GM12864 (cell line): ENCODE results near the gene GMDS.

ENCODE experiments used
- DNase-seq: peaks from one replicate; pipeline ENCODE4 v3.0.0-alpha.2; 2011; ENCODE audit warnings: low read depth
- H3K4me3 ChIP-seq: 2 replicates; pipeline ENCODE4 v1.5.1; 2011; ENCODE audit warnings: mild to moderate bottlenecking, low read depth, low read length, control low read depth
- TF ChIP-seq, protein P1 (sequence below): IDR thresholded peaks from 2 replicates; pipeline ENCODE4 v1.5.1; 2011; ENCODE audit warnings: low read depth, mild to moderate bottlenecking, moderate library complexity, low read length, control low read depth, inconsistent platforms; ENCODE audit errors: missing control alignments

Gene GMDS

DNA sequence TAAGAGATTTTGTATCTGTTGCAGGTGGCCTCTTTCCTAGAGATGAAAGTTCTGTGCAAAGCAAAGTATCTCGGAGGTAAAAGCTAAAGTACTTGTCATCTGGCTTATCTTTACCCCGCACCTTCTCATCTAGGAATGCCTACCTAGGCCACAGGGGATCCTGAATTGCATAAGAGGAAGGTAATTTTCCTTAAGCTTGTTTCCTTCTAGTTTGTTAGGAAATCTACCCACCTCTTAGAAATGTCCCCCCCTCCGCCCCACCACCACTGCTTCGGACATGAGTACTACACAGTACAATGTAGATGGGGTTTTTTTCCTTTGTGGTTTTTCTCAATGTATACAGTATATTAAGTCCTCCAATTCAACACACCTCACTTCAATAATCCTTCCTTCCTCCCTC lies 614.2 kb downstream of the GMDS start:
- no peak overlapping the region for H3K4me3 ChIP-seq
- DNase-seq = no peak
- TF ChIP-seq, protein P1, sequence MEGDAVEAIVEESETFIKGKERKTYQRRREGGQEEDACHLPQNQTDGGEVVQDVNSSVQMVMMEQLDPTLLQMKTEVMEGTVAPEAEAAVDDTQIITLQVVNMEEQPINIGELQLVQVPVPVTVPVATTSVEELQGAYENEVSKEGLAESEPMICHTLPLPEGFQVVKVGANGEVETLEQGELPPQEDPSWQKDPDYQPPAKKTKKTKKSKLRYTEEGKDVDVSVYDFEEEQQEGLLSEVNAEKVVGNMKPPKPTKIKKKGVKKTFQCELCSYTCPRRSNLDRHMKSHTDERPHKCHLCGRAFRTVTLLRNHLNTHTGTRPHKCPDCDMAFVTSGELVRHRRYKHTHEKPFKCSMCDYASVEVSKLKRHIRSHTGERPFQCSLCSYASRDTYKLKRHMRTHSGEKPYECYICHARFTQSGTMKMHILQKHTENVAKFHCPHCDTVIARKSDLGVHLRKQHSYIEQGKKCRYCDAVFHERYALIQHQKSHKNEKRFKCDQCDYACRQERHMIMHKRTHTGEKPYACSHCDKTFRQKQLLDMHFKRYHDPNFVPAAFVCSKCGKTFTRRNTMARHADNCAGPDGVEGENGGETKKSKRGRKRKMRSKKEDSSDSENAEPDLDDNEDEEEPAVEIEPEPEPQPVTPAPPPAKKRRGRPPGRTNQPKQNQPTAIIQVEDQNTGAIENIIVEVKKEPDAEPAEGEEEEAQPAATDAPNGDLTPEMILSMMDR = no peak

DNA sequence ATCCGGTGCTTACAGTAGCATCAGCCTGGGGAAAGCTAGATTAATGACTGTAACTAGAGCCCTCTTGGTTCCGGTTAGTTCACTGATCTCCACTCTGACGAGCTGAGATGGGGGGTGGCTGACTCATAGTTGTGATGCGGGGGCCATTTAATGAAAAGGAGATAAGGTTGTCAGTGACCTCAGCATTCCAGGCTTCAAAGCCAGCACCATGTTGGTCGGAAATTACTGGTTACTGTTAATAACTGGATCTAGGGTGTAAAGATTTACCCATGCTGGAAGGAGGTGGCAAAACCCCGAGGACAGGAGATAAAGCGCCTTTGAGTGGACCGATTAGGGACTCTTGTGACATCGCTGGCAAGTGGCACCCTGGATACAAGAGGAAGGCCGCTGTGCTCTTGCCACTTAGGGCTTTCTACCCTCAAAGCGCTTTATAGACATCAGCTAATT lies 614.6 kb downstream of the GMDS start:
- no peak for DNase-seq
- H3K4me3 ChIP-seq = no peak overlapping the region
- TF ChIP-seq, protein P1 = no peak

DNA sequence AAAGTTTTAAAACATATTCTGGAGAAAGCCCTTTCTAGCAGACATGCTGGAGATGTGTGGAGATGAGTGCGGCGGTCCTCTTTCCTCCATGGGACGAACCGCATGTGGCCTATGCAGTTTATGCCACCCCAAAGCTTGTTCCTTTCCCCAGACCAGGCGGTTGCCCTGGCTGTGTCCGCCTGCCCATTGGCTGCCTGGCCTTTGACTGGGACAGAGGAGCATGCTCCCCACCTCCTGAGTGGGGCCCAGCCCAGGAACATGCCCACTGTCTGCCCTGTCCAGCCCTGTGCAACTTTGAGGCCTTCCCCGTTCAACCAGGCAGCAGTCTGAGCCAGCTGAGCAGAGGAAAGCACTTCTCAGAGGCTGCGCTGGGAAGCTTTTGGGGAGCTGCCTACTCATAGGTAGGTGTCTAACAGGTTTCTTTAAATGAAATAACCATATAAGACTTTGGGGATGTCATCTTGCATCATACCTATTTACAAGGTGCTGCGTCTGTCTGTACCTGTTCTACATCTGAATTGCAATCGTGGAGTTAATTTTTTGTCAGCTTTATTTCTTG lies 615.1 kb downstream of the GMDS start:
- DNase-seq = no peak
- TF ChIP-seq, protein P1 = no peak
- H3K4me3 ChIP-seq = no peak overlapping the region

DNA sequence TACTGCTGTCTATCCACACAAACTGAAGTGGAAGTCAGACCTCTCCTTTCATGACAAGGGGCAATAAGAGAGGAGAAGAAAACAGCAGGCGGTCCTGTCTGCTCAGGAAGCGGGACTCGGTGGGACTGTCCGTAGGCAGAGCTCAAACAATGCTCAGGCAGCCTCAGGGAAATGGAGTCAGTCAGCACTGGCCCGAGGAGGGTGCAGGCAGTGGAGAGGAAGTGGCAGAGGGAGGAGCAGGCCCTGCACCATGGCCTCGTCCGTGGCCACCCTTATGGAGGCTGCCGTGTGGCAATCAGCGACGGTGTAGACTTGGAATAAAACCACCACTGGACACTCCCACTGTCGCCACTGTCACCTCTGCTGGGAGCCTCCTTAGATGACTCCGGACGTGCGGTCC lies 616.1 kb downstream of the GMDS start:
- DNase-seq = no peak
- H3K4me3 ChIP-seq = no peak overlapping the region
- TF ChIP-seq, protein P1 = no peak

DNA sequence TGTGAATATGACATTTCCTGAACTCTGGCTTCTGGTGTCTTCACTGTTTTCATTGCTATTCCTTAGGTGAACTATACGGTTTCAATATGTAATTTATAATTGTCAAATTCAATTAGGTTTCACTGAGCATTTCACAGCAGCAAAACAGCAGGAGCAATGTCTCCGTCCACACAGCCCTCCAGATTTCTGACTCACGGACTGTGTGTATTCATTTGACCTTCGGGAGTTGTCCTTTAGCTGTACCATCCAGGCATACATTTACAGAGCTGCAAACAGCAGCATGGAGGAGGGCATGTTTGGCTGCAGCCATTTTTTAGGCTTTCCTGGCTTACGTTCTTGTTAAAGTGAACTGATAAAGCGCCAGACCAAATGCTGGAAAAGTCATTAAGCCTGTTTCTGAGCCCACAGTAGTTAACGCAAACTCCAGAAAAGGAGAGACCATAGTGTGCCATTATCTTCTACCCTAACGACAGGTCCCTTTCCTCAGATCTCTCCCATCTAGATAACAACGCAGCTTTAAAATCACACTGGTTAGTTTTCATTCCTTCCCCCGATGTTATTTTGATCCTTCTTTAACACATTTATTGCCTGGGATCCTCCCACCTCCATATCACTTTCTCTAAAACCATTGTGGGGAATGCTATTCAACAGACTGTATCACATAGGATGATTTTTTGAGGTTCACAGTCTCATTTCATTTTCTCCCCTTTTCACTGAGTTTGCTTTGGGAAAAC lies 617.4 kb downstream of the GMDS start:
- TF ChIP-seq, protein P1 = no peak
- no peak for DNase-seq
- no peak overlapping the region for H3K4me3 ChIP-seq

DNA sequence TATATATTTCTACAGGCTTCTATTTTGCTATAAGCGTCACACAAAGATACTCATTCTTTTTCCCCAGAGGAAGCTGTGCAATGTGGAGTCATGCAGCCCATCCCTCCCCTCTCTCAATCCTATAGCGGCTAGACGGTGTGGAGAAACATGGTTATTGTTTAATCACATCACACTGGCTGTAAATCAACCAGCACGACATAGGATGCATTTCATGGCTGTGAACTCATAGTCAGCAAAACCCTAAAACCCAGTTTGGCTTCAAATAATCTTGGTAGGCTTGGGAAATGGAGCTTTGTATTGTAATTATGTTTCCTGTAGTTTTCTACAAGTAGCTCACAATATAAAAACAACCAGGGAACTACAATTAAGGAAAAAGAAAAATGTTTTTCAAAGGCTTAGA lies 618.9 kb downstream of the GMDS start:
- DNase-seq = no peak
- TF ChIP-seq, protein P1 = no peak
- H3K4me3 ChIP-seq = no peak overlapping the region

DNA sequence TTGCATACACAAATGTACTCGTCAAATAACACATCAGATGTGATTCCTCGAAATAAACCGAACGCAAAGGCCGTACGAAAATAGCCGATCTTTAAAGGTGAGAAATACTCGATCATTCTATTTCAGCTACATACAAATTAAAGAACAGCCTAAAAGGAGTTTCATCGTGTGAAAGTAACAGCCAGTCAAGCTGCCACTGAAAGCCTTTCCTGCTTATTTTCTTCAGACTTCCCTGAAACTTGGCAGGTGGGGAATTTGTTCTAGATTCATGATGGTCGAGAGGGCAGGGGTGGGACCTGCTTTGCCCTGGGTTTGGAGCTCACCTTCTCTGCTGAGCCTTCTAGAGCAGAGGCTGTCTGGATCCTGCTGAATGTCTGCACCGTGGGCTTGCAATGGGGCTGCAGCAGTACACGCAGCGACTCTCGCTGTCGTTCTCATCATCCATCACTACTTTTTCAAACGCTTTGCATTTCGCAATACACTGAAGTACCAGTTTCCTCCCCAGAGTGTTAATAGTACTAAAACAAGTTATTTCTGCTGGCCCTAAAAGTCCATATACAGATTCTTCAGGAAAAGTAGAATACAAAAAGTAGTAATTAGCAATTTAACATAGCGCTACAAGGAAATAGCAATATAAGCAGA lies 619.5 kb downstream of the GMDS start:
- TF ChIP-seq, protein P1 = no peak
- no peak for DNase-seq
- H3K4me3 ChIP-seq = no peak overlapping the region
